ENCODE results near the gene ARL2BP. TPM values are rescaled to one million over a fixed set of nuclear protein-coding genes. Genes with fewer than 3 reads are reported as not detected.

The ARL2BP gene
- total and polyA plus RNA-seq, 9 of the 15 experiments (the other 6 are each of a cell fraction or from before 2014, with no cell fraction given) = 16.7 to 41.8 (median 27.2) TPM

- TF ChIP-seq CREB3L1 (IDR thresholded peaks at IDR 0.05; ENCODE audit: borderline replicate concordance, low read depth) (peak; percentile 68; the same call in 1 of the 2 replicates), NCOR1 (IDR thresholded peaks at IDR 0.05) (no peak), GATAD2B (IDR thresholded peaks at IDR 0.05; ENCODE audit: borderline replicate concordance) (peak; percentile 53; the same call in 1 of the 2 replicates), ATF6 (CRISPR knock-in tag; IDR thresholded peaks at IDR 0.05) (peak; percentile 92; the same call in 1 of the 2 replicates), GABPB1 (CRISPR knock-in tag; IDR thresholded peaks at IDR 0.05) (peak; percentile 60; the same call in 1 of the 2 replicates), MAZ (CRISPR knock-in tag; conservative IDR thresholded peaks at IDR 0.05 in 1 of 2, IDR thresholded peaks at IDR 0.05 in 1 of 2) (peak in 1 of 2 experiments; percentile 77; a peak in 3 of 4 replicates), ZBTB9 (CRISPR knock-in tag; IDR thresholded peaks at IDR 0.05) (peak; percentile 40; the same call in 1 of the 2 replicates), TARDBP (IDR thresholded peaks at IDR 0.05) (peak; percentile 82), MNT (conservative IDR thresholded peaks at IDR 0.05) (peak in 1 of 2 experiments; percentile 42; a peak in 2 of 4 replicates), SIN3A (IDR thresholded peaks at IDR 0.05; ENCODE audit: borderline replicate concordance in 2 of 2, control insufficient read depth in 1 of 2, low read depth in 2 of 2, low read length in 2 of 2) (peak in 1 of 2 experiments; percentile 34; a peak in 1 of 4 replicates), RAD21 (CRISPR knock-in tag; conservative IDR thresholded peaks at IDR 0.05 in 1 of 2, IDR thresholded peaks at IDR 0.05 in 1 of 2) (no peak), ZFX (CRISPR knock-in tag; IDR thresholded peaks at IDR 0.05) (peak; percentile 76)
Measured at GRCh38 chr16:57284209-57284951, 39.3 kb downstream of the ARL2BP start, which contains the start of gene PLLP (continued).

Data from K562 (cell line).